Measurements from ENCODE around the gene PTPRU. TPM values are rescaled to one million over a fixed set of nuclear protein-coding genes. Genes with fewer than 3 reads are reported as not detected.

Gene PTPRU
- total and polyA plus RNA-seq, 2 experiments from 2014 or later = 23.2 to 89.7 TPM

GRCh38 chr1:29289493-29289892, 53.2 kb downstream of the PTPRU start:
- H3K36me3 ChIP-seq = no peaks in the 10 kb centered on the region
- TF ChIP-seq, protein P1, sequence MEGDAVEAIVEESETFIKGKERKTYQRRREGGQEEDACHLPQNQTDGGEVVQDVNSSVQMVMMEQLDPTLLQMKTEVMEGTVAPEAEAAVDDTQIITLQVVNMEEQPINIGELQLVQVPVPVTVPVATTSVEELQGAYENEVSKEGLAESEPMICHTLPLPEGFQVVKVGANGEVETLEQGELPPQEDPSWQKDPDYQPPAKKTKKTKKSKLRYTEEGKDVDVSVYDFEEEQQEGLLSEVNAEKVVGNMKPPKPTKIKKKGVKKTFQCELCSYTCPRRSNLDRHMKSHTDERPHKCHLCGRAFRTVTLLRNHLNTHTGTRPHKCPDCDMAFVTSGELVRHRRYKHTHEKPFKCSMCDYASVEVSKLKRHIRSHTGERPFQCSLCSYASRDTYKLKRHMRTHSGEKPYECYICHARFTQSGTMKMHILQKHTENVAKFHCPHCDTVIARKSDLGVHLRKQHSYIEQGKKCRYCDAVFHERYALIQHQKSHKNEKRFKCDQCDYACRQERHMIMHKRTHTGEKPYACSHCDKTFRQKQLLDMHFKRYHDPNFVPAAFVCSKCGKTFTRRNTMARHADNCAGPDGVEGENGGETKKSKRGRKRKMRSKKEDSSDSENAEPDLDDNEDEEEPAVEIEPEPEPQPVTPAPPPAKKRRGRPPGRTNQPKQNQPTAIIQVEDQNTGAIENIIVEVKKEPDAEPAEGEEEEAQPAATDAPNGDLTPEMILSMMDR (IDR thresholded peaks at IDR 0.05; ENCODE audit: low read depth, low read length) = no peak
- no peak for DNase-seq (ENCODE audit: low read depth in 1 of 2, low spot score in 1 of 2)
- no peaks in the 10 kb centered on the region for H3K27me3 ChIP-seq
- H3K27ac ChIP-seq = no peak overlapping the region
- no peak overlapping the region for H3K4me3 ChIP-seq
- peaks cover 3% of the 10 kb centered on the region for H3K4me1 ChIP-seq (ENCODE audit: low read depth)
- H3K9me3 ChIP-seq (ENCODE audit: low read depth) = no peaks in the 10 kb centered on the region

GRCh38 chr1:29290414-29290985, 54.2 kb downstream of the PTPRU start:
- Histone ChIP-seq H3K4me1 (ENCODE audit: low read depth) (peaks cover 3% of the 10 kb centered on the region), H3K9me3 (ENCODE audit: low read depth) (no peaks in the 10 kb centered on the region), H3K4me3 (no peak overlapping the region), H3K27ac (peak overlapping the region; percentile 12), H3K36me3 (no peaks in the 10 kb centered on the region), H3K27me3 (no peaks in the 10 kb centered on the region)
- TF ChIP-seq, protein P1 (IDR thresholded peaks at IDR 0.05; ENCODE audit: low read depth, low read length) = no peak
- peak; percentile 27 to 59 for DNase-seq (ENCODE audit: low read depth in 1 of 2, low spot score in 1 of 2)

DNA sequence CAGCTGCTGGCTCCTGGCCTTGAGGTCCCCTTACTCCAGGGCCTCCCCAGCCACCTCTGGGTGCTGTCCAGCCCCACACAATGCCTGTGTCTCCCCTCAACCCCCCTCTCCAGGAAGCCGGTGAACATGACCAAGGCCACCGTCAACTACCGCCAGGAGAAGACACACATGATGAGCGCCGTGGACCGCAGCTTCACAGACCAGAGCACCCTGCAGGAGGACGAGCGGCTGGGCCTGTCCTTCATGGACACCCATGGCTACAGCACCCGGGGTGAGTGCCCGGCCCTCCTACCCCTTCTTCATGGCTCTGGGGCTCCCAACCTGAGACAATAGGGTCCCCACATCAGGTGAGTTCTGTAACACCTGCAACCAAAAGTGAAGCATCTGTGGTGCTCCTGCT, 55.4 kb downstream of the PTPRU start:
- TF ChIP-seq, protein P1 (IDR thresholded peaks at IDR 0.05; ENCODE audit: low read depth, low read length) = no peak
- Histone ChIP-seq H3K9me3 (ENCODE audit: low read depth) (no peaks in the 10 kb centered on the region), H3K4me3 (no peak overlapping the region), H3K36me3 (no peaks in the 10 kb centered on the region), H3K4me1 (ENCODE audit: low read depth) (peaks cover 3% of the 10 kb centered on the region), H3K27me3 (no peaks in the 10 kb centered on the region), H3K27ac (no peak overlapping the region)
- no peak for DNase-seq (ENCODE audit: low read depth in 1 of 2, low spot score in 1 of 2)

DNA sequence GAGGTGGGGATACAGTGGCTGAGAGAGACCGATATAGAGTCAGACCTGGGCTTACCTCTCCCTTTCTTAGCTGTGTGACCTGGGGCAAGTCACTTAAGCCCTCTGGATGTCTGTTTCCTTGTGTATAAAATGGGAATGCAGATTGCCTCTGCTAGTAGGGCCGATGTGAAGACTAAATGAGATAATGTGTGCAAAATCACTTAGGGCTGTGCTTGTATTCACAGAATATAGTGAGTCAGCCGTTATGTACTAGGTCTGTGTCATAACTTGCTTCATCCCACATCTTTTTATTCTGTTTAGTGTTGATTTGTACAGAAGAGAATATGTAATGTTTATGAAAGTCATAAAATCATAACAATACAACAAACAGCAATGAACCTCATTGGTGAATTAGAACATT, 56.0 kb downstream of the PTPRU start:
- no peaks in the 10 kb centered on the region for H3K27me3 ChIP-seq
- no peak overlapping the region for H3K4me3 ChIP-seq
- peaks cover 3% of the 10 kb centered on the region for H3K4me1 ChIP-seq (ENCODE audit: low read depth)
- TF ChIP-seq, protein P1 (IDR thresholded peaks at IDR 0.05; ENCODE audit: low read depth, low read length) = no peak
- H3K27ac ChIP-seq = no peak overlapping the region
- H3K9me3 ChIP-seq (ENCODE audit: low read depth) = no peaks in the 10 kb centered on the region
- DNase-seq (ENCODE audit: low read depth in 1 of 2, low spot score in 1 of 2) = no peak
- no peaks in the 10 kb centered on the region for H3K36me3 ChIP-seq

- Histone ChIP-seq H3K27me3 (no peaks in the 10 kb centered on the region), H3K9me3 (ENCODE audit: low read depth) (no peaks in the 10 kb centered on the region), H3K4me3 (no peak overlapping the region), H3K27ac (no peak overlapping the region), H3K4me1 (ENCODE audit: low read depth) (no peaks in the 10 kb centered on the region), H3K36me3 (no peaks in the 10 kb centered on the region)
- TF ChIP-seq, protein P1 (IDR thresholded peaks at IDR 0.05; ENCODE audit: low read depth, low read length) = no peak
- no peak for DNase-seq (ENCODE audit: low read depth in 1 of 2, low spot score in 1 of 2)
These were observed 61.1 kb downstream of the PTPRU start for GRCh38 chr1:29297450-29297849.

Data from cardiac muscle cell (in vitro differentiated cells and primary cell).